Progenitor cell of endocrine pancreas (in vitro differentiated cells): ENCODE data around the gene LPP. TPM values are rescaled to one million over a fixed set of nuclear protein-coding genes. Genes with fewer than 3 reads are reported as not detected.

Source experiments
- DNase-seq: peaks from one replicate; pipeline ENCODE4 v3.0.0; 2021; ENCODE audit warnings: low spot score; ENCODE audit not compliant: unreplicated experiment
- H3K27ac Mint-ChIP-seq: 2 replicates; pipeline ENCODE4 v1.8.0; 2021; ENCODE audit warnings: mild to moderate bottlenecking, moderate library complexity, mixed read lengths
- H3K27me3 Mint-ChIP-seq: 2 replicates; pipeline ENCODE4 v1.8.0; 2021; ENCODE audit warnings: mixed read lengths
- H3K36me3 Mint-ChIP-seq: 2 replicates; pipeline ENCODE4 v1.8.0; 2022; ENCODE audit warnings: mixed read lengths; ENCODE audit not compliant: insufficient read depth
- H3K4me1 Mint-ChIP-seq: 2 replicates; pipeline ENCODE4 v1.8.0; 2021; ENCODE audit warnings: low read depth, mixed read lengths
- H3K4me3 Mint-ChIP-seq: 2 replicates; pipeline ENCODE4 v1.8.0; 2021; ENCODE audit warnings: low read depth, mild to moderate bottlenecking, moderate library complexity, mixed read lengths
- H3K9me3 Mint-ChIP-seq: 2 replicates; pipeline ENCODE4 v1.8.0; 2021; ENCODE audit warnings: low read depth, mixed read lengths
- CTCF ChIP-seq: fragments of 200-600 bp; sonication (generic); IDR thresholded peaks from one replicate; pipeline ENCODE4 v1.5.0; 2021; ENCODE audit warnings: antibody characterized with exemption, mild to moderate bottlenecking; ENCODE audit not compliant: unreplicated experiment
- total RNA-seq: library from RNA; stranded (reverse); gene quantifications from 2 replicates; pipeline ENCODE4 v1.2.1, GENCODE V29; 2021

The LPP gene
- total RNA-seq, 1 donor from 2014 or later, result 131 TPM

GRCh38 chr3:188822411-188822810 is 668.5 kb downstream of the LPP start:
- peaks cover 10% of the 10 kb centered on the region for H3K4me1 Mint-ChIP-seq
- DNase-seq, result no peak
- no peaks in the 10 kb centered on the region for H3K27me3 Mint-ChIP-seq
- H3K4me3 Mint-ChIP-seq, result no peak overlapping the region
- H3K36me3 Mint-ChIP-seq, result no peaks in the 10 kb centered on the region
- H3K27ac Mint-ChIP-seq, result no peak overlapping the region
- TF ChIP-seq CTCF, result no peak
- H3K9me3 Mint-ChIP-seq, result no peaks in the 10 kb centered on the region

- no peak for TF ChIP-seq CTCF
- no peaks in the 10 kb centered on the region for H3K36me3 Mint-ChIP-seq
- no peaks in the 10 kb centered on the region for H3K27me3 Mint-ChIP-seq
- no peak overlapping the region for H3K27ac Mint-ChIP-seq
- DNase-seq, result no peak
- H3K4me1 Mint-ChIP-seq, result no peaks in the 10 kb centered on the region
- no peak overlapping the region for H3K4me3 Mint-ChIP-seq
- H3K9me3 Mint-ChIP-seq, result no peaks in the 10 kb centered on the region
Observed at GRCh38 chr3:188824566-188824965, 670.6 kb downstream of the LPP start.

- H3K36me3 Mint-ChIP-seq, result no peaks in the 10 kb centered on the region
- no peak overlapping the region for H3K4me3 Mint-ChIP-seq
- no peak for TF ChIP-seq CTCF
- no peaks in the 10 kb centered on the region for H3K27me3 Mint-ChIP-seq
- no peak for DNase-seq
- no peaks in the 10 kb centered on the region for H3K9me3 Mint-ChIP-seq
- no peak overlapping the region for H3K27ac Mint-ChIP-seq
- no peaks in the 10 kb centered on the region for H3K4me1 Mint-ChIP-seq
Observed at GRCh38 chr3:188825901-188826300, 671.9 kb downstream of the LPP start.

- no peak for TF ChIP-seq CTCF
- Mint-ChIP-seq H3K27me3 (no peaks in the 10 kb centered on the region), H3K9me3 (no peaks in the 10 kb centered on the region), H3K4me3 (no peak overlapping the region), H3K36me3 (no peaks in the 10 kb centered on the region), H3K27ac (no peak overlapping the region), H3K4me1 (peaks cover under 1% of the 10 kb centered on the region)
- no peak for DNase-seq
Observed at GRCh38 chr3:188826574-188826973, 672.6 kb downstream of the LPP start.

GRCh38 chr3:188827103-188827502 is 673.1 kb downstream of the LPP start:
- no peak for TF ChIP-seq CTCF
- H3K27ac Mint-ChIP-seq, result no peak overlapping the region
- no peaks in the 10 kb centered on the region for H3K36me3 Mint-ChIP-seq

More at GRCh38 chr3:188827103-188827502, 673.1 kb downstream of the LPP start:
- Mint-ChIP-seq H3K4me3 (no peak overlapping the region), H3K4me1 (peaks cover 5% of the 10 kb centered on the region), H3K9me3 (no peaks in the 10 kb centered on the region), H3K27me3 (no peaks in the 10 kb centered on the region)
- no peak for DNase-seq
